GM10248 (cell line): ENCODE results near the gene WIPF1.
A peak's percentile ranks its signal among the peaks of the same experiment; 100 is the strongest.

Experiments
- CTCF ChIA-PET: fragments of 300-600 bp; sonication (Branson Sonifier 250); formaldehyde crosslinking; extraction: SDS; loops from one replicate; lab custom pipeline; 2021; ENCODE audit warnings: antibody characterized with exemption; lab: Yijun Ruan, JAX
- POLR2A ChIA-PET: fragments of 350-650 bp; sonication (Branson Sonifier 250); formaldehyde crosslinking; extraction: SDS; loops from one replicate; lab custom pipeline; 2020; ENCODE audit warnings: antibody characterized with exemption; lab: Yijun Ruan, JAX
- DNase-seq: peaks from one replicate; pipeline ENCODE4 v3.0.0; 2012; ENCODE audit errors: extremely low spot score
- CTCF ChIP-seq: IDR thresholded peaks from 2 replicates; pipeline ENCODE4 v1.5.1; 2012; ENCODE audit warnings: mild to moderate bottlenecking, low read depth; ENCODE audit errors: extremely low read depth, missing control alignments, control extremely low read depth

The WIPF1 gene

GRCh38 chr2:174606336-174606735, 8.7 kb upstream of the WIPF1 start:
- no peak for DNase-seq
- CTCF ChIA-PET, result interaction anchor here (8.6 kb wide), 1 partner anchor 9 kb away, joined by 95 read pairs; the partner anchor contains the start of gene WIPF1
- POLR2A ChIA-PET, result no interaction called here
- TF ChIP-seq CTCF, result no peak

- DNase-seq, result no peak
- peak; percentile 54 for TF ChIP-seq CTCF
- ChIA-PET POLR2A (no interaction called here), CTCF (interaction anchor here (8.6 to 12.6 kb wide), 2 partner anchors 9 to 82 kb away, joined by 68 to 95 read pairs; partner anchors contain the start of gene WIPF1)
Observed at GRCh38 chr2:174605687-174606086, 8.1 kb upstream of the WIPF1 start.

- peak; percentile 60 for TF ChIP-seq CTCF
- ChIA-PET CTCF (interaction anchor here (0.8 to 12.6 kb wide), 17 partner anchors 9 to 141 kb away, joined by 3 to 68 read pairs (median 5); no protein-coding TSS in a partner anchor), POLR2A (no interaction called here)
- DNase-seq, result peak; percentile 35
Observed at GRCh38 chr2:174603280-174603679, 5.7 kb upstream of the WIPF1 start.

- DNase-seq, result no peak
- ChIA-PET POLR2A (no interaction called here), CTCF (interaction anchor here (0.8 to 12.6 kb wide), 17 partner anchors 9 to 140 kb away, joined by 3 to 68 read pairs (median 5); no protein-coding TSS in a partner anchor)
- TF ChIP-seq CTCF, result no peak
Observed at GRCh38 chr2:174602745-174603144, 5.1 kb upstream of the WIPF1 start.

- ChIA-PET CTCF (interaction anchor here (1.1 to 12.6 kb wide), 9 partner anchors 8 to 88 kb away, joined by 4 to 95 read pairs (median 4); no protein-coding TSS in a partner anchor), POLR2A (interaction anchor here (1.3 kb wide), 1 partner anchor 9 kb away, joined by 3 read pairs; no protein-coding TSS in a partner anchor)
- no peak for DNase-seq
- no peak for TF ChIP-seq CTCF
Observed at GRCh38 chr2:174600349-174600748, 2.7 kb upstream of the WIPF1 start.

GRCh38 chr2:174599310-174599921, 1.8 kb upstream of the WIPF1 start:
- TF ChIP-seq CTCF, result no peak
- ChIA-PET CTCF (interaction anchor here (0.6 to 12.6 kb wide), 11 partner anchors 8 to 114 kb away, joined by 3 to 95 read pairs (median 4); no protein-coding TSS in a partner anchor), POLR2A (interaction anchor here (1.3 kb wide), 1 partner anchor 10 kb away, joined by 3 read pairs; no protein-coding TSS in a partner anchor)
- DNase-seq, result no peak
